ENCODE data around the gene AKIRIN2.

AKIRIN2 gene

DNA sequence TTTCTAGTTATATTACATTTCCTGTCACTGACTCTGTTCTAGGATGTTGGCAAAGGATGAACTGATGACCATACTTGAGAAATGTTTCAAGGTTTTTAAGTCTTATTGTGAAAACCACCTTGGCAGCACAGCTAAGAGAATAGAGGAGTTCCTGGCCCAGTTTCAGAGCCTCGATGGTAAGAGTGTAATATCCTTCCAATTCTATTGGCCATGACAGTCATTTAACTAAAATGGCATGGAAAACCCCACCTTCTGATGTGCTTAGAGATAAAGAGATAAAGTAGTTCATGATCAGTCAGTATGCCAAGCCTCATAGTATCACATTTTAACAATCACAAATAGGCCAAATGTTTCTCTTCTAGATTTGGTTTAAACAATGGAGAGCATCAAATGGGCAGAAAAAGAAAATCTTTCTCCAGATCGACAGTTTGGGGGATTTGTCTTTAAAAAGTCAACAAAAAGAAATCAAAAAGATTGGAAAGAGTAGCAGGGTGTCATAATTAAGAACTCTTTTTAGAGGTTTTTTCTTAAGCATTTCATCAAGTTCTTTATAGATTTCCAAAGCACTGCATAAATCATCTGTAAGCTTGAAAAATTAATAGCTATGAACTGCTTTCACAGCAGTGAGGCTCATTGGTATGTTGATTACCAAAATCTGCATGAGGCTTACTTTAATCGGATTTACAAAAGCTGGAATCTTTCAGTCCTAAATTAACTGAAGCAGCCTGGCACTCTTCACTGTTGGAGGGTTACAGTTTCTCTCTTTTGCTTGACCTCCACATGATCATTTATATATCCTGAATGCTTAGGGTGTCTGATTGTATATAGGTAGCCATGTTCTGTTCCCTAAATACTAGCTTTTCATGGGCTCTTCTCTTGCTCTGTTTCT is 48.7 kb downstream of the AKIRIN2 start:
- DNase-seq: no peak

GRCh38 chr6:87645080-87645479 is 57.0 kb downstream of the AKIRIN2 start:
- no peak for DNase-seq

DNA sequence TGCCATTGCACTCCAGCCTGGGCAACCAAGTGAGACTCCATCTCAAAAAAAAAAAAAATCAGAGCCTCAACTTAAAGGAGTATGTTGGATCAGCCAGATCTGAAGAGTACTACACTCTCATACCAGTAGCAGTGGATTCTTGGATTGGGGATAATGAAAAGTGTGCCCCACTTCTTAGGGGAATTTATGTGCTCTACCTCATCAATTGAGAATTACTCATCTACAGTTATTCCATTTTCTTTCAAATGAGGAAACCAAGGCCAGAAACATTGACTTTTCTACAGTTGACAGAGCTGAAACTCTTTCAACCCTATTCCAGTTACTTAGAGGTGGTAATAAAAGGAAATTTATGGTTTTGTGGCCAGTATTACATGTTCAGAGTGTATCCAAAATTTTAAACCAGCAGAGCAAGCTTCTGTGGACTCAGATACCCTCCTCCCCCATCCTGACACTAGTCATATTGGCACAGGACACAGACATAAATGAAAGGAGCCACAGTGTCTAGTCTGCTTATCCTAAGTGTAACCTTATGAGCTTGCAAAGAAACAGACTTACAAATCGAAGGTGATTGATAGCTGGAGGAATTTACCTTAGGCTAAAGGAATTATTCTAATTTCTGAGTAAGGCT is 60.9 kb downstream of the AKIRIN2 start:
- no peak for DNase-seq

DNA sequence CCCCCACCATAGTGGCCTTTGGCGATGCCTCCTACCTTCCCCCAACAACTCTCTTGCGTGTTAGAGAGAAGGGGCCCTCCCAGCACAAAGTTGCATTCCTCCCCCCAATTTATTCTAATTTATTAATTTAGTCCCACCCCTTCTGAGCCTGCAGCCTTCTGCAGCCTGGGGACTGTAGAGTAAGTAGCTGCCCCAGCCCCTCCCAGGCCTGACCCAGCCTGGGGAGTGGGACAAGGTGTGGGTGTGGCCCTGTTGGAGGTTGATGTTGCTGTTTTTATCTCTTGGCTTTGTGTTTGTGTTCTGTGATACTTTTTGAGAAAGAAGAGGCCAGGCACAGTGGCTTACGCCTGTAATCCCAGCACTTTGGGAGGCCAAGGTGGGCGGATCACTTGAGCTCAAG is 62.7 kb downstream of the AKIRIN2 start:
- no peak for DNase-seq

DNA sequence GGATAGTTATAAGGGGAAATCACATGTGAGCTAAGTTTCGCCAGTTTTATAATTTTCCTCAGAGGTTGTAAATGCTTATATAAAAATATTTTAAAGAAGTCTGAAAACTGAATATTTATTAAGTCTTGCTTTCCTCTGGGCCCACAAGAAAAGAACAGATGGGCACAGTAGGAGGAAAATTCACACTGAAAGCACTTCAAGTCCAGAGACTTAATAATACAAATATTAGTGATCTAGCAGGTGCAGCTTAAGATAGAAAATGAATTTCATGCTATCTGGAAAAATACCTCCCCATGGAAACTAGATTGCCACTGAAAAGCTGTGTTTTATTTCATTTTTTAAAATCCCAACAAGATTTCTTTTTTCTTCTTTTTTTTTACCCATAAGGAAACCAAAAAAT is 64.9 kb downstream of the AKIRIN2 start:
- no peak for DNase-seq

- DNase-seq: no peak
Measured at GRCh38 chr6:87636315-87636714, 65.7 kb downstream of the AKIRIN2 start.

DNA sequence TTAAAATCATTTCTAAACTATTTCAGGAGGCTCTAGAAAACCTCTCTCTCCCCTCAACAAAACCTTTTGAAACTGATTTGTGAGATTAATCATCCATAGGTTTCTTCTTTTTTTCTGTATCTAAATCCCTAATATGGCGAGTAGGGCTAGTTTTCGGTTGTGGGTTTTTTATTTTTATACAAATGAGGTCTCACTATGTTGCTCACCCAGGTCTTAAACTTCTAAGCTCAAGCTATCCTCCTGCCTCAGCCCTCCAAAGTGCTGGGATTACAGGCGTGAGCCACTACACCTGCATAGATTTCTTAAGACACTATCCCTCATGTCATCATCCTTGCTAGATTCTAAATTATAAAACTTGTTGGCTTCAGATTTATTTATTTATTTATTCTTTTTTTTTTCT is 68.2 kb downstream of the AKIRIN2 start:
- no peak for DNase-seq

DNA sequence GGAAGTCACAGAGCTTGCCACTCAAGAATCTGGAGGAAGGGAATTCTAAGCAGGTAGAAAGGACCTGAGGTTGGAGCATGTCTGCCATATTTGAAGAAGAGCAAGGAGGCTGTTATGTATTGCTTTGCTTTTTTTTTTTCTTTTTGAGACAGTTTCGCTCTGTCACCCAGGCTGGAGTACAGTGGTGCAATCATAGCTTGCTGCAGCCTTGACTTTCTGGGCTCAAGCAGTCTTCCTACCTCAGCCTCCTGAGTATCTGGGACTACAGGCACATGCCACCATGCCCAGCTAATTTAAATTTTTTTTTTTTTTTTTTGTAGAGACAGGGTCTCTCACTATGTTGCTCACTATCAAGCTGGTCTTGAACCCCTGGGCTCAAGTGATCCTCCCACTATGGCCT is 71.3 kb downstream of the AKIRIN2 start:
- no peak for DNase-seq

DNA sequence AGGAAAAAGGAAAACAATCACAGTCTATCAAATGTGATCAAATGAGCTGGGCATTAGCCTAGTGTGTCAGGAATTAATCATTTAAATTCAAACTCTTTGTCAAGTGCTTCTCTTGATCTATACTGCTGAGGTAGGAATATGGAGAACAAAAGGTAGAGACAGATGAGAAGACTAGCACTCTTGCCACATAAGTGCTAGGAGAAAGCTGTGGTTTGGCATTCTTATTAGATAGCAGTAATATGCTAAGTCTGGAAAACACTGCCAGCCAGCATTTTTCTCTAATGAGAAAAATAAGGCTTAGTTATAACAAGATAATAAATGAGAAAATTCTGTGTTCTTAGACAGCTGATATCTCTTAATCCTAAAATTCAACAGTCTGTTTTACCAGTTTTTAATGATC is 73.2 kb downstream of the AKIRIN2 start:
- DNase-seq: no peak

DNA sequence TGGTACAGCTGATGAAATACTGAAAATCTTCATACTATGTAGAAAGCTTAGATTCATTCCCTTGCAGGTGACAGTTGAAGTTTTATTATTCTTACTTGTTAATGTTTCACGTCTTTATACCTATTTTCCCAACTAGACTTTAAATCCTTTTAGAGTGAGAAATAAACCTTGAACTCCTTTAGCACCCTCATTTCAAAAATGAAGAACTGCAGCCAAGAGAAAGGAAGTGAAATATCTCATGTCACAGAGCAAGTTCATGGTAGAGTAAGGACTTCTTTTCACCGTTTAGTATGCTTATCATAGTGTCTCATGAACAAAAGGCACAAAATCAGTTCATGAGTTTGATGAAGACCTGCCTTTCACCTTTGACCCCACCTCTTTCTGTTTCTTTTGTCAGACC is 73.6 kb downstream of the AKIRIN2 start:
- DNase-seq: no peak
